SK-N-SH (cell line): Measurements from ENCODE around the gene TRIM14. TPM values are rescaled to one million over a fixed set of nuclear protein-coding genes. Genes with fewer than 3 reads are reported as not detected.

Experiments
- CTCF ChIA-PET: fragments of 300-600, 350-600 bp; formaldehyde crosslinking; extraction: SDS; loops from one replicate; lab custom pipeline; 2021; lab: Yijun Ruan, JAX
- POLR2A ChIA-PET: fragments of 350-600 bp; sonication (Branson Sonifier 250); formaldehyde crosslinking; extraction: SDS; loops from one replicate; lab custom pipeline; 2020; ENCODE audit warnings: antibody characterized with exemption, inconsistent platforms; lab: Yijun Ruan, JAX
- DNase-seq: peaks from one replicate; pipeline ENCODE4 v3.0.0; 2012
- H2AFZ ChIP-seq: fragments of 200-600 bp; sonication (generic); 2 replicates; pipeline ENCODE4 v1.8.1; 2016; ENCODE audit warnings: antibody characterized with exemption, mild to moderate bottlenecking, low read depth
- H3F3A ChIP-seq: fragments of 200-600 bp; sonication (generic); replicated peaks from 2 replicates; pipeline ENCODE3; 2016; ENCODE audit warnings: antibody characterized with exemption, mild to moderate bottlenecking; ENCODE audit not compliant: insufficient read depth
- H3K27ac ChIP-seq, 2 experiments: fragments of 200-500 bp in 1 of 2; fragments of 200-600 bp in 1 of 2; sonication (Bioruptor generic) in 1 of 2; sonication (generic), shearing (Covaris generic) in 1 of 2; 2 replicates each; pipeline versions ENCODE4 v1.5.1 to v1.6.1; 2014 to 2016; ENCODE audit warnings: low read depth in 2 of 2, inconsistent platforms in 1 of 2, low read length in 1 of 2, mild to moderate bottlenecking in 1 of 2, mixed read lengths in 1 of 2
- H3K27me3 ChIP-seq: fragments of 200-600 bp; sonication (generic), shearing (Covaris generic); 2 replicates; pipeline ENCODE4 v1.6.1; 2016; ENCODE audit warnings: mixed run types; ENCODE audit not compliant: insufficient read depth
- H3K36me3 ChIP-seq, 2 experiments: fragments of 200-500 bp in 1 of 2; fragments of 200-600 bp in 1 of 2; sonication (Bioruptor generic) in 1 of 2; sonication (generic) in 1 of 2; replicated peaks in 1 of 2; 2 replicates each; pipeline versions ENCODE3 to v1.5.1; 2014 to 2016; ENCODE audit warnings: low read length in 1 of 2, mild to moderate bottlenecking in 1 of 2; ENCODE audit not compliant: insufficient read depth in 2 of 2, control insufficient read depth in 1 of 2
- H3K4me1 ChIP-seq, 2 experiments: fragments of 200-500 bp in 1 of 2; fragments of 200-600 bp in 1 of 2; sonication (Bioruptor generic) in 1 of 2; sonication (generic), shearing (Covaris generic) in 1 of 2; 2 replicates each; pipeline versions ENCODE4 v1.5.1 to v1.6.1; 2014 to 2016; ENCODE audit warnings: low read depth in 1 of 2, low read length in 1 of 2, mixed run types in 1 of 2; ENCODE audit not compliant: insufficient read depth in 2 of 2, control insufficient read depth in 1 of 2
- H3K4me2 ChIP-seq: fragments of 200-600 bp; sonication (generic), shearing (Covaris generic); 2 replicates; pipeline ENCODE4 v1.6.1; 2017; ENCODE audit warnings: mixed run types
- H3K4me3 ChIP-seq, 2 experiments: fragments of 200-500 bp in 1 of 2; fragments of 200-600 bp in 1 of 2; sonication (Bioruptor generic) in 1 of 2; sonication (generic), shearing (Covaris generic) in 1 of 2; 2 replicates each; pipeline versions ENCODE4 v1.5.1 to v1.8.1; 2014 to 2016; ENCODE audit warnings: low read depth in 2 of 2, inconsistent platforms in 1 of 2, low read length in 1 of 2, mild to moderate bottlenecking in 1 of 2, mixed read lengths in 1 of 2, moderate library complexity in 1 of 2
- H3K79me2 ChIP-seq: fragments of 200-600 bp; sonication (generic); 2 replicates; pipeline ENCODE4 v1.8.1; 2017; ENCODE audit warnings: mild to moderate bottlenecking; ENCODE audit not compliant: insufficient read depth
- H3K9ac ChIP-seq: fragments of 200-600 bp; sonication (generic); 2 replicates; pipeline ENCODE4 v1.6.1; 2017; ENCODE audit warnings: mixed run types
- H3K9me2 ChIP-seq: fragments of 200-600 bp; sonication (generic); 2 replicates; pipeline ENCODE4 v1.6.1; 2017; ENCODE audit warnings: mixed run types
- H3K9me3 ChIP-seq: fragments of 200-600 bp; sonication (generic); 2 replicates; pipeline ENCODE4 v1.6.1; 2017; ENCODE audit warnings: mixed run types, mild to moderate bottlenecking, moderate library complexity
- H4K20me1 ChIP-seq: fragments of 200-600 bp; sonication (generic); 2 replicates; pipeline ENCODE4 v1.6.1; 2017; ENCODE audit warnings: mild to moderate bottlenecking, mixed run types; ENCODE audit not compliant: insufficient read depth
- CHD2 ChIP-seq: fragments of 150-350 bp; IDR thresholded peaks from 2 replicates; pipeline ENCODE4 v1.6.1; 2018; ENCODE audit warnings: low read length; ENCODE audit not compliant: partially characterized antibody
- ELF1 ChIP-seq: IDR thresholded peaks from 2 replicates; pipeline ENCODE4 v1.4.0; 2012
- EP300 ChIP-seq, 2 experiments: IDR thresholded peaks; 2 replicates each; pipeline versions ENCODE4 v1.4.0 to v1.6.1; 2012; ENCODE audit warnings: borderline replicate concordance in 1 of 2, low read depth in 1 of 2, low read length in 1 of 2
- FOXM1 ChIP-seq: IDR thresholded peaks from 2 replicates; pipeline ENCODE4 v1.4.0; 2012; ENCODE audit warnings: low read depth, mild to moderate bottlenecking
- GABPA ChIP-seq: IDR thresholded peaks from 2 replicates; pipeline ENCODE4 v1.4.0; 2012; ENCODE audit warnings: low read depth, mild to moderate bottlenecking
- JUND ChIP-seq: IDR thresholded peaks from 2 replicates; pipeline ENCODE4 v1.4.0; 2012
- NFIC ChIP-seq: IDR thresholded peaks from 2 replicates; pipeline ENCODE4 v1.4.0; 2012; ENCODE audit warnings: borderline replicate concordance
- NRF1 ChIP-seq: IDR thresholded peaks from 2 replicates; pipeline ENCODE4 v1.6.1; 2012; ENCODE audit warnings: low read depth, mild to moderate bottlenecking, low read length
- POLR2AphosphoS5 ChIP-seq: IDR thresholded peaks from 2 replicates; pipeline ENCODE4 v1.6.1; 2012; ENCODE audit warnings: low read depth, low read length
- RAD21 ChIP-seq: IDR thresholded peaks from 2 replicates; pipeline ENCODE4 v1.6.1; 2012; ENCODE audit warnings: mild to moderate bottlenecking, low read length
- REST ChIP-seq: IDR thresholded peaks from 2 replicates; pipeline ENCODE4 v1.6.1; 2012; ENCODE audit warnings: mild to moderate bottlenecking, low read depth, low read length, moderate library complexity
- RXRA ChIP-seq: IDR thresholded peaks from 2 replicates; pipeline ENCODE4 v1.4.0; 2012; ENCODE audit warnings: low read depth, mild to moderate bottlenecking, borderline replicate concordance
- SMC3 ChIP-seq: IDR thresholded peaks from 2 replicates; pipeline ENCODE4 v1.6.1; 2012; ENCODE audit warnings: low read depth, low read length, improper control_type of control experiment
- TCF12 ChIP-seq: IDR thresholded peaks from 2 replicates; pipeline ENCODE4 v1.4.0; 2012
- USF2 ChIP-seq: fragments of 150-350 bp; IDR thresholded peaks from 2 replicates; pipeline ENCODE4 v1.6.1; 2017; ENCODE audit warnings: antibody characterized with exemption, low read length, low read depth, borderline replicate concordance
- WGBS: methylation state at CpG from one replicate; pipeline ENCODE4 v1.1.6; 2017; ENCODE audit warnings: low lambda C conversion rate; 5-methylcytosine and 5-hydroxymethylcytosine counted together
- polyA plus RNA-seq, 3 experiments: library from polyadenylated mRNA; depleted of rRNA; stranded (reverse); fragments of >200 nt; gene quantifications; 2 replicates each; pipeline ENCODE4 v1.2.3, GENCODE V29; 2012
- TF ChIP-seq, protein P1 (sequence below): fragments of 200-600 bp; sonication (generic); IDR thresholded peaks from 2 replicates; pipeline ENCODE4 v1.6.1; 2017; ENCODE audit warnings: antibody characterized with exemption, mild to moderate bottlenecking, moderate library complexity
- TF ChIP-seq, protein P2 (sequence below): IDR thresholded peaks from 2 replicates; pipeline ENCODE4 v1.4.0; 2012; ENCODE audit warnings: low read depth, borderline replicate concordance
- TF ChIP-seq, protein P3 (sequence below): IDR thresholded peaks from 2 replicates; pipeline ENCODE4; 2012

Gene TRIM14
- polyA plus RNA-seq, 1 of the 3 experiments (the other 2 are of a cell fraction): 15.3 TPM

DNA sequence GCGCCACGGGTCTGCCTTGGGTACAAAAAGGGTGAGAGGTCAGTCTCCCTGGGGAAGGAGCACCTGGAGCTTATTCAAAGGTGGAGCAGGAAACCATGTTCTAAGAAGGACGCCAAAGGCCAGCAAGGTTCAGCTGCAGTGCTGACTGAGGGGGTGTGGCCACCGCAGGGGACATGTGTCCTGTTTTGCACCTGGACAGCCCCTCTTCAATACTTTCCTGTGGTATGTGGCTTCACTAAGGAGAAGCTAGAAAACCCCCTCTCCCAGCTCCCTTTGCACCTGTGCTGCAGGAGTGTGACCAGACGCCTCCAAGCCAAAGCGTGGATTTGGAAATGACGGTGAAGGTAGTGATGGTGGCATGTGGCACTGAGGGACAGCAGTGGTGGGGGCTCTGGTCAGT lies 23.6 kb downstream of the TRIM14 start:
- CTCF ChIA-PET: interaction anchor here (0.8 to 1.6 kb wide), 3 partner anchors 9 to 110 kb away, joined by 3 to 4 read pairs (median 3); no protein-coding TSS in a partner anchor
- no peaks in the 10 kb centered on the region for H4K20me1 ChIP-seq
- peaks cover 0 to 6% of the 10 kb centered on the region in 2 experiments for H3K36me3 ChIP-seq
- peaks cover 0 to 3% of the 10 kb centered on the region in 2 experiments; a peak in 1 of 4 replicates for H3K4me1 ChIP-seq
- no peak overlapping the region for H3K27ac ChIP-seq
- no peaks in the 10 kb centered on the region for H3K27me3 ChIP-seq
- no peaks in the 10 kb centered on the region for H3F3A ChIP-seq
- H3K4me2 ChIP-seq: no peak overlapping the region
- no peak overlapping the region for H3K9ac ChIP-seq
- no peak for DNase-seq
- TF ChIP-seq RAD21 (no peak), USF2 (no peak), POLR2AphosphoS5 (no peak), JUND (no peak), FOXM1 (no peak)
- TF ChIP-seq, protein P1, sequence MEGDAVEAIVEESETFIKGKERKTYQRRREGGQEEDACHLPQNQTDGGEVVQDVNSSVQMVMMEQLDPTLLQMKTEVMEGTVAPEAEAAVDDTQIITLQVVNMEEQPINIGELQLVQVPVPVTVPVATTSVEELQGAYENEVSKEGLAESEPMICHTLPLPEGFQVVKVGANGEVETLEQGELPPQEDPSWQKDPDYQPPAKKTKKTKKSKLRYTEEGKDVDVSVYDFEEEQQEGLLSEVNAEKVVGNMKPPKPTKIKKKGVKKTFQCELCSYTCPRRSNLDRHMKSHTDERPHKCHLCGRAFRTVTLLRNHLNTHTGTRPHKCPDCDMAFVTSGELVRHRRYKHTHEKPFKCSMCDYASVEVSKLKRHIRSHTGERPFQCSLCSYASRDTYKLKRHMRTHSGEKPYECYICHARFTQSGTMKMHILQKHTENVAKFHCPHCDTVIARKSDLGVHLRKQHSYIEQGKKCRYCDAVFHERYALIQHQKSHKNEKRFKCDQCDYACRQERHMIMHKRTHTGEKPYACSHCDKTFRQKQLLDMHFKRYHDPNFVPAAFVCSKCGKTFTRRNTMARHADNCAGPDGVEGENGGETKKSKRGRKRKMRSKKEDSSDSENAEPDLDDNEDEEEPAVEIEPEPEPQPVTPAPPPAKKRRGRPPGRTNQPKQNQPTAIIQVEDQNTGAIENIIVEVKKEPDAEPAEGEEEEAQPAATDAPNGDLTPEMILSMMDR: no peak
- TF ChIP-seq, all 33 proteins: peak for 0
- Histone ChIP-seq H3K9me2 (no peaks in the 10 kb centered on the region), H3K9me3 (no peaks in the 10 kb centered on the region), H3K79me2 (no peaks in the 10 kb centered on the region), H2AFZ (no peak overlapping the region), H3K4me3 (no peak overlapping the region)
- WGBS: 100% methylated on average over 5 of the region's 7 CpGs
- POLR2A ChIA-PET: no interaction called here

GRCh38 chr9:98094851-98095250 lies 24.2 kb downstream of the TRIM14 start:
- no peak for TF ChIP-seq GABPA
- TF ChIP-seq ELF1: no peak
- TF ChIP-seq FOXM1: no peak
- no peak for TF ChIP-seq NRF1
- no peak for TF ChIP-seq CHD2
- TF ChIP-seq, protein P2, sequence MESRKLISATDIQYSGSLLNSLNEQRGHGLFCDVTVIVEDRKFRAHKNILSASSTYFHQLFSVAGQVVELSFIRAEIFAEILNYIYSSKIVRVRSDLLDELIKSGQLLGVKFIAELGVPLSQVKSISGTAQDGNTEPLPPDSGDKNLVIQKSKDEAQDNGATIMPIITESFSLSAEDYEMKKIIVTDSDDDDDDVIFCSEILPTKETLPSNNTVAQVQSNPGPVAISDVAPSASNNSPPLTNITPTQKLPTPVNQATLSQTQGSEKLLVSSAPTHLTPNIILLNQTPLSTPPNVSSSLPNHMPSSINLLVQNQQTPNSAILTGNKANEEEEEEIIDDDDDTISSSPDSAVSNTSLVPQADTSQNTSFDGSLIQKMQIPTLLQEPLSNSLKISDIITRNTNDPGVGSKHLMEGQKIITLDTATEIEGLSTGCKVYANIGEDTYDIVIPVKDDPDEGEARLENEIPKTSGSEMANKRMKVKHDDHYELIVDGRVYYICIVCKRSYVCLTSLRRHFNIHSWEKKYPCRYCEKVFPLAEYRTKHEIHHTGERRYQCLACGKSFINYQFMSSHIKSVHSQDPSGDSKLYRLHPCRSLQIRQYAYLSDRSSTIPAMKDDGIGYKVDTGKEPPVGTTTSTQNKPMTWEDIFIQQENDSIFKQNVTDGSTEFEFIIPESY: no peak
- no peak for TF ChIP-seq REST
- TF ChIP-seq NFIC: no peak
- TF ChIP-seq RXRA: no peak
- TF ChIP-seq USF2: no peak
- TF ChIP-seq SMC3: no peak
- TF ChIP-seq, protein P3, sequence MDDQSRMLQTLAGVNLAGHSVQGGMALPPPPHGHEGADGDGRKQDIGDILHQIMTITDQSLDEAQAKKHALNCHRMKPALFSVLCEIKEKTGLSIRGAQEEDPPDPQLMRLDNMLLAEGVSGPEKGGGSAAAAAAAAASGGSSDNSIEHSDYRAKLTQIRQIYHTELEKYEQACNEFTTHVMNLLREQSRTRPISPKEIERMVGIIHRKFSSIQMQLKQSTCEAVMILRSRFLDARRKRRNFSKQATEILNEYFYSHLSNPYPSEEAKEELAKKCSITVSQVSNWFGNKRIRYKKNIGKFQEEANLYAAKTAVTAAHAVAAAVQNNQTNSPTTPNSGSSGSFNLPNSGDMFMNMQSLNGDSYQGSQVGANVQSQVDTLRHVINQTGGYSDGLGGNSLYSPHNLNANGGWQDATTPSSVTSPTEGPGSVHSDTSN: no peak
- TF ChIP-seq EP300 (IDR thresholded peaks at IDR 0.05; ENCODE audit: borderline replicate concordance in 1 of 2, low read depth in 1 of 2, low read length in 1 of 2): no peak
- no peak for TF ChIP-seq TCF12
- TF ChIP-seq JUND: no peak
- H3K27me3 ChIP-seq: no peaks in the 10 kb centered on the region
- CTCF ChIA-PET: interaction anchor here (0.8 to 1.4 kb wide), 2 partner anchors 20 to 111 kb away, joined by 3 read pairs; no protein-coding TSS in a partner anchor
- H3K4me2 ChIP-seq: no peak overlapping the region
- no peak overlapping the region for H3K27ac ChIP-seq
- no peak overlapping the region for H3K9ac ChIP-seq
- H4K20me1 ChIP-seq: no peaks in the 10 kb centered on the region
- H3K9me3 ChIP-seq: no peaks in the 10 kb centered on the region
- no peaks in the 10 kb centered on the region for H3K9me2 ChIP-seq
- H3K4me1 ChIP-seq: peaks cover 0 to 3% of the 10 kb centered on the region in 2 experiments; a peak in 1 of 4 replicates
- H3F3A ChIP-seq: no peaks in the 10 kb centered on the region
- H3K4me3 ChIP-seq: no peak overlapping the region
- H2AFZ ChIP-seq: no peak overlapping the region
- no peak for DNase-seq
- H3K79me2 ChIP-seq: no peaks in the 10 kb centered on the region
- POLR2A ChIA-PET: no interaction called here
- H3K36me3 ChIP-seq: peaks cover 0 to 6% of the 10 kb centered on the region in 2 experiments
- 92% methylated on average over 16 of the region's 16 CpGs for WGBS
